H54 (cell line): ENCODE measurements around the gene CCDC86.
A peak's percentile ranks its signal among the peaks of the same experiment; 100 is the strongest.
"Not testable (repeated sequence)": the region's sequence is repeated elsewhere in the genome, so short reads cannot be mapped to it uniquely, and the experiment has no call there.

Experiments
- DNase-seq: peaks from one replicate; pipeline ENCODE4 v3.0.0; 2011; ENCODE audit warnings: low spot score, mixed read lengths; ENCODE audit not compliant: insufficient read length
- FAIRE-seq: peaks from 3 replicates; lab custom pipeline; 2011; peaks lifted over from hg19 to GRCh38; lab: Jason Lieb, UNC
- POLR2A ChIP-seq: IDR thresholded peaks from 2 replicates; pipeline ENCODE4 v1.6.1; 2011; ENCODE audit warnings: low read depth, mild to moderate bottlenecking, low read length

Gene CCDC86

GRCh38 chr11:60816590-60817157, 25.2 kb upstream of the CCDC86 start:
- FAIRE-seq, result no peak
- no peak for TF ChIP-seq POLR2A
- no peak for DNase-seq

- DNase-seq (no peak), FAIRE-seq (no peak)
- no peak for TF ChIP-seq POLR2A
Observed at GRCh38 chr11:60818057-60818456, 23.9 kb upstream of the CCDC86 start.

GRCh38 chr11:60821827-60822599, 19.9 kb upstream of the CCDC86 start:
- FAIRE-seq, result no peak
- DNase-seq, result no peak
- no peak for TF ChIP-seq POLR2A

GRCh38 chr11:60823745-60824306, 18.1 kb upstream of the CCDC86 start:
- DNase-seq, FAIRE-seq: not testable (repeated sequence)

GRCh38 chr11:60825118-60825517, 16.8 kb upstream of the CCDC86 start:
- DNase-seq (no peak), FAIRE-seq (no peak)
- no peak for TF ChIP-seq POLR2A

GRCh38 chr11:60825790-60826189, 16.1 kb upstream of the CCDC86 start:
- FAIRE-seq (no peak), DNase-seq (no peak)
- TF ChIP-seq POLR2A, result no peak

GRCh38 chr11:60830478-60831142, 11.3 kb upstream of the CCDC86 start:
- FAIRE-seq (no peak), DNase-seq (no peak)
- no peak for TF ChIP-seq POLR2A

GRCh38 chr11:60831143-60831500, 10.8 kb upstream of the CCDC86 start:
- peak; percentile 75 for DNase-seq
- FAIRE-seq, result no peak
- TF ChIP-seq POLR2A, result no peak

- DNase-seq (peak; percentile 43), FAIRE-seq (no peak)
- no peak for TF ChIP-seq POLR2A
Observed at GRCh38 chr11:60831501-60832079, 10.3 kb upstream of the CCDC86 start.

- FAIRE-seq, result no peak
- no peak for DNase-seq
- TF ChIP-seq POLR2A, result no peak
Observed at GRCh38 chr11:60834742-60835533, 7.0 kb upstream of the CCDC86 start.

- TF ChIP-seq POLR2A, result no peak
- DNase-seq (no peak), FAIRE-seq (no peak)
Observed at GRCh38 chr11:60835534-60835846, 6.4 kb upstream of the CCDC86 start.

- FAIRE-seq (no peak), DNase-seq (no peak)
- no peak for TF ChIP-seq POLR2A
Observed at GRCh38 chr11:60836866-60837515, 4.9 kb upstream of the CCDC86 start.

- TF ChIP-seq POLR2A, result no peak
- FAIRE-seq (no peak), DNase-seq (no peak)
Observed at GRCh38 chr11:60838132-60838531, 3.8 kb upstream of the CCDC86 start.
